LNCAP (cell line): ENCODE measurements around the gene LHX5.

Experiments used
- TF ChIP-seq, protein P1 (sequence below): fragments of 450-650 bp; IDR thresholded peaks from 2 replicates; pipeline ENCODE4 v1.5.1; 2017; ENCODE audit warnings: mild to moderate bottlenecking

Gene LHX5

DNA sequence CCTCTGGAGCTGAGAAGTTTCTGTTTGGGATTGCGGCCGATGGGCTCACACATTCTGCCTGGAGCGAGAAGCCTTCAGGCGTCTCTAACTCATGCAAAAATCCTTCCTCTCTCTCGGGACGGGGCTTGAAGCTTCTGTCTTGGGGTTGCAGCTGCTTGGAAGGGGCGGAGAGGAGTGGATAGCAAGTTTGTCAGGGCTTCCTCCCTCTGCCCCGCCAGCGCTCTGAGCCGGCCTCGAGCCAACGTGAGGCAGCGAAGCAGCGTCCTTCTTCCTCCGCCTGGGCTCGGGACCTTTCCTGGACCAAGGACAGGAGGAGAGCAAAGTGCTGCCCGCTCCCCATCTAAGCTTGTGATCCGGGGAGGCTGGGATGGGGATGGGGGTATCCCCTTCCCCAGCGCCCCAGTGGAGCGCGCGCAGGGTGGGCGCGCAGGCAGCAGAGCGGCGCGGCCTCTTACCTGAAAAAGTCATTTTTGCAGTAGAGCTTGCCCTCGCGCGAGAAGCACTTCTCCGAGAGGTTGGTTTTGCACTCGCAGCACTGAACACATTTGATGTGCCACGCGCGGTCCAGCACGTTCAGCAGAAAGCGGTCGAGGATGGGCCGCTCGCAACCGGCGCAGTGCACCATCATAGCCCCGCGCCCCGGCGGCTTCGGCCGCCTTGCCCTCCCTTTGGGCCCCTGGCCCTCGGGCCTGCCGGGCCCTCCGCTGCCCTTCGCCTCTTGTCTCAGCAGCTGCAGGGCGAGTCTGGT is 626 bp downstream of the LHX5 start:
- TF ChIP-seq, protein P1, sequence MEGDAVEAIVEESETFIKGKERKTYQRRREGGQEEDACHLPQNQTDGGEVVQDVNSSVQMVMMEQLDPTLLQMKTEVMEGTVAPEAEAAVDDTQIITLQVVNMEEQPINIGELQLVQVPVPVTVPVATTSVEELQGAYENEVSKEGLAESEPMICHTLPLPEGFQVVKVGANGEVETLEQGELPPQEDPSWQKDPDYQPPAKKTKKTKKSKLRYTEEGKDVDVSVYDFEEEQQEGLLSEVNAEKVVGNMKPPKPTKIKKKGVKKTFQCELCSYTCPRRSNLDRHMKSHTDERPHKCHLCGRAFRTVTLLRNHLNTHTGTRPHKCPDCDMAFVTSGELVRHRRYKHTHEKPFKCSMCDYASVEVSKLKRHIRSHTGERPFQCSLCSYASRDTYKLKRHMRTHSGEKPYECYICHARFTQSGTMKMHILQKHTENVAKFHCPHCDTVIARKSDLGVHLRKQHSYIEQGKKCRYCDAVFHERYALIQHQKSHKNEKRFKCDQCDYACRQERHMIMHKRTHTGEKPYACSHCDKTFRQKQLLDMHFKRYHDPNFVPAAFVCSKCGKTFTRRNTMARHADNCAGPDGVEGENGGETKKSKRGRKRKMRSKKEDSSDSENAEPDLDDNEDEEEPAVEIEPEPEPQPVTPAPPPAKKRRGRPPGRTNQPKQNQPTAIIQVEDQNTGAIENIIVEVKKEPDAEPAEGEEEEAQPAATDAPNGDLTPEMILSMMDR, result no peak

DNA sequence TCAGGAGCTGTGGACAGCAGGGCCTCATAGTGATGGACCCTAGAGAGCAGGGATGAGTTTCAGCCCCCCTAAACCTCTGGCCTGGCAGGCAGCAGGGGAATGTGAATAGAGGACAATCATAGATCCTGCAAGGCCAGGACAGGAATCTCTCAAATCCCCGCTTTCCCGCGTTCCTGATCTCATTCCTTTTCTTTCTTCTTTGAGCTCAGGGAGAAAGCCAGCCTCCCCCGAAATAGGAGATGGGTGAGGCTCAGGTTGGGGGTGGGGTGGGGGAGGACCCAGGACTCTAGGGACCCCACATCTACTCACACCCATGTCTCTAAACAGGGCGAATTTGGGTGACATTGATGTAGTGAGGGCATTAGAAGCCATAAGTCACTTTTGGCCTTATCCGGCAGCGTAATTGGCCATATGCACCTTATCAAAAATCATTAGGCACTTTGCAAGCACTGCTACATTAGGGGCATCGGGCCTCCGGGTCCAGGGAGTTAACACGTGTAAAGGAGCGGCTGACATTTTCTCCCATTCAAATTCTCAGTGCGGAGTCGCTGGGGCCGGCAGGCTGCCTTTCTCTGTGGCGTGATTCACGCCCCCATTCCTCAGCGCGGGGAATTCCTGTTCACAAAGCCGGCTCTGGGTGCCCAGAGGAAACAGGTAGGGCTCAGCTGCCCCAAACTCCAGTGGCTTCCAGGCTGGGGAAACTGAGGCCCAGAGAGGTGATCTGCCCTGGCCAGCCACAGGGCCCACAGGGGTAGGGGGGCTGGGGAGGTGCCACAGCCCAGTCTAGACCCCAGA is 1.5 kb downstream of the LHX5 start:
- TF ChIP-seq, protein P1, result no peak

DNA sequence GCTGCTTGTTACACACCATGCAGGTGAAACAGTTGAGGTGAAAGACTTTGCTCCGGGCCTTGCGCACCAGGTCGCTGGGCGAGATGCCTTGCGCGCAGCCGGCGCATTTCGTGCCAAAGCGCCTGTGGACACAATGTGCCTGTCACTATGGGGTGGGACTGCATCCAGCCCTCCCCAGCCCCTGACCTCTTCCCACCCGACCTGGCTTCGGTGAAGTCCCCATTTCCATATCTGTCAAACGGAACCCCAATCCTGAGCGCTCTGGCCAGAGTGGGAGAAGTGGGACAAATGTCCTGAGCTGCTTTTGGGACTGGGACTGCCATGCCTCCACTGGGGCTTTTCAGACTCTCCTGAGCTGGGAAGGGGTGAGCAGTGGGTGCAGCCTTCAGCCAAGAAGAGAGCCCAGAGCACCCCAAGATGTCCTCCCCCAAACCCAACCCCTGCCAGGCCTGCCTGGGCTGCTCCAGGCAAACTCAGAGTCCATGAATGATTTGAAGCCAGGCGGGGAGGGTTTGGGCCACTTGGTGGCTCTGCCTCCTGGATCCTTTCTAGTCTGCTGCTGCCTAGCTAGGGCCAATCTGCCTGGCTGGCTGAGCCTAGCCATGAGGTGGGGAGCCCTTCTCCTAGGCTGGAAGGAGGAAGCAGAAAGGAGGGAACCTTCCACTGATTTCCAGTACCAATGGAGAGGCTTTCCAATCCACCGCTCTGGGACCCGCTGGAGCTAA is 2.3 kb downstream of the LHX5 start:
- TF ChIP-seq, protein P1, result no peak

DNA sequence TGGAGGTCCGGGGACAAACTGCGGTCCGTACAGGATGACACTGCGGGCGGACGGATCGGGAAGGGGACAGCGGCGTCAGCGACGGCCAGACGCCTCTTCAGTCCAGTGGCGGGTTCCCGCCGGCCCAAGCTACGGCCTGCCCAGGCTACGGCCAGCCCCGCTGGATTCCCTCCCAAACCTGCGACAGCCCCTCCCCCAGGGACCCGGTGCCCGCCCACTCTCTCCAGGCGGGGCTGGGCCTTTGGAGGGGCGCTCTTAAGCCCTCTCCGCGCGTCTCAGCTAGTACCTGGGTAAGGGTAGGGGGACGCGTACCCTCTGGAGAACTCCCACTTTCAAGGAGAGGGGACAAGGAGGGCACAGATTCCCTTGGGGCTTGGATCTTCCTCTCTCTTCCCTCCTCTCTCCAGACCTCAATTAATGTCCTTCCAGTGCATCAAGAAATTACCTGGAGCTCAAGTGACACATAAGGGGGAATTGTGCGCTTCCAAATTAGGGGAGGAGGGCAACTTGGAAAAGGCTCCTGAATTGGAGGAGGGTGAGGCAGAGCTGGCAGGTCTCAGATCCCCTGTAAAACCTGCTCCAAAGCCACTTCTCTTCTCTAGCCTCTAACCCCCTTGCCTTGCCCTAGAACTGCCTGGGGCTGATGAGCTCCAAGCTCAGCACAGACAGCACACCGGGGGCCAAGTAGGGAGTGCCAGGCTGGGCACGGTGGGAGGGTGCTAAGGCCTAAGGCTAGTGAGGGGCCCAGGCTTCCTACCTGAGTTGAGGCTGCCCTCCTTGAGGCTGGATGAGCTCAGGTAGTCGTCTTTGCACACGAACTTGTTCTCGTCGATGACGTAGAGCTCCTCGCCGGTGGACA is 3.1 kb downstream of the LHX5 start:
- TF ChIP-seq, protein P1, result no peak

DNA sequence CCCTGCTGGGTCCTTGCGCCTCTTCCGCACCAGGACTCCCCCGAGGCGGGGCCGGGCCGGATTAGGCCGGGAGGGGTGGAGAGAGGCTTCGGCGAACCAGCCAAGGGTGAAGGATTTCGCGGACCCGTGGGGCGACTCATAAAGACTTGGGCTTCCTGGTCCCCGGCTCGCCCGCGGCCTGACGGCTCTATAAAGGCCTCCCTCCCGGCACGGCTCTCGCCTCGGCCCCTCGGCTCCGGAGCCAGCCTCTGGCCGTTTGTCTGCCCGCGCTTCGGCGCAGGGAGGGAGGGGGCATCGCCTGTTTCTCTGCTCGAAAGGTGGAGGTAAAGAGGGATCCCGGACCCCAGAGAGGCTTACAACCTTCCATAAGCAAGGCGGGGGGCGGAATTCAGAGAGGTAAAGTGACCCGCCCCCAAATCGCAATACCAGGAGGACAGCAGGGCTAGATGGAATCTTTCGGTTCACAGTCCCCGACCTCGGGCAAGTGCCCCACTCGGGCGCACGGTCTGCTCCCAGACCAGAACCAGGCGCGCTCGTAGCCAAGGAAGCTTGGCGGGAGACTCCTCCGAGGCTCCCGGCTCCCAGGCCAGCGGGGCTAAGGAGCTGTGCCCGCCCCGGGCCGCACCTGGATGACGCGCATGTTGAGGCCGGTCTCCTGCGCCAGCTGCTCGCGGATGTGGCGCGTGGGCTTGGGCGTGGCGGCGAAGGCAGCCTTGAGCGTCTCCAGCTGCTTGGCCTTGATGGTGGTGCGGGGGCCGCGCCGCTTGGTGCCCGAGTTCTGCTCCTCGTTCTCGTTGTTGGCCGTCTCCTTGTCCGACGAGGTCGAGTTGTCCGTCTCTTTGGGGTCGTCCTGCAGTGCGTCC is 3.9 kb downstream of the LHX5 start:
- TF ChIP-seq, protein P1, result no peak

DNA sequence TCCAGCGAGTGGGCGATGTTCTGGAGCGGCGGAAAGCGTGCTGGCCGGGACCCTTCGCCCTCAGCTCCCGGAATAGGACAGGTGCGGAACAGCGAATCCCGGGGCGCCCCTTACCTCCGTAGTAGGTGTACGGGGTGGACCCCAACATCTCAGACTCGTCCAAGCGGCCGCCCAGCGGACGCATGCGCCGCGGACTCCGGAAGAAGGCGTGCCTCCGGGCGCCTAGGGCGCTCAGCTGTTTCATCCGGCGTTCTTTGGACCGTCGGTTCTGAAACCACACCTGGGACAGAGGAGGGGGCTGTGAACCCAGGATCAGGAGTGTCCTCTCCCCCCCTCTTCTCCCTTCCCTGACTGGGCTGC is 4.5 kb downstream of the LHX5 start:
- TF ChIP-seq, protein P1, result no peak
